GM12878 (cell line): ENCODE results near the gene DHPS. TPM values are rescaled to one million over a fixed set of nuclear protein-coding genes. Genes with fewer than 3 reads are reported as not detected.

Experiments
- ATAC-seq: fragments of 200-7000 bp; cut with Tn5 transposase; 3 replicates; pipeline ENCODE4 v1.9.1; 2020; ENCODE audit warnings: mild to moderate bottlenecking, moderate library complexity
- BruUV-seq: library from RNA; stranded (reverse); fragments of 400-500 nt; replicated peaks from 2 replicates; lab custom pipeline; 2021; lab: Mats Ljungman, UMichigan
- CTCF ChIA-PET: fragments of 300-600 bp; sonication (Branson Sonifier 250); formaldehyde crosslinking; extraction: SDS; loops from one replicate; lab custom pipeline; 2021; ENCODE audit warnings: inconsistent platforms; lab: Yijun Ruan, JAX
- POLR2A ChIA-PET: fragments of 350-600 bp; formaldehyde crosslinking; extraction: SDS; loops from one replicate; lab custom pipeline; 2021; ENCODE audit warnings: inconsistent platforms; lab: Charles Lee
- RAD21 ChIA-PET: fragments of 300-600 bp; sonication (Branson Sonifier 250); formaldehyde crosslinking; loops from one replicate; lab custom pipeline; 2023; ENCODE audit warnings: antibody characterized with exemption; ENCODE audit not compliant: unreplicated experiment; lab: Charles Lee
- SMC1A ChIA-PET: fragments of 300-600 bp; sonication (Branson Sonifier 250); formaldehyde crosslinking; loops from one replicate; lab custom pipeline; 2023; ENCODE audit not compliant: unreplicated experiment, uncharacterized antibody; lab: Charles Lee
- DNase-seq: peaks from one replicate; pipeline ENCODE4 v3.0.0-alpha.2; 2011; ENCODE audit warnings: low read depth, low spot score
- FAIRE-seq: peaks from 3 replicates; lab custom pipeline; 2011; peaks lifted over from hg19 to GRCh38; lab: Jason Lieb, UNC
- H2AFZ ChIP-seq: 2 replicates; pipeline ENCODE4 v1.6.0; 2011; ENCODE audit warnings: low read depth, low read length, control low read depth; ENCODE audit not compliant: control insufficient read depth
- H3K27ac ChIP-seq: 2 replicates; pipeline ENCODE4 v1.5.1; 2011; ENCODE audit warnings: control low read depth; ENCODE audit not compliant: control insufficient read depth, insufficient read depth
- H3K27me3 ChIP-seq, 2 experiments: replicated peaks in 1 of 2; 2 replicates each; pipeline versions ENCODE4 v1.6.0 to v1.6.1; 2011; ENCODE audit warnings: low read length in 1 of 2; ENCODE audit not compliant: control insufficient read depth in 2 of 2, insufficient read depth in 2 of 2
- H3K36me3 ChIP-seq, 2 experiments: 2 replicates each; pipeline ENCODE4 v1.5.1; 2011; ENCODE audit warnings: low read length in 1 of 2; ENCODE audit not compliant: control insufficient read depth in 2 of 2, insufficient read depth in 2 of 2
- H3K4me1 ChIP-seq: 2 replicates; pipeline ENCODE4 v1.6.1; 2011; ENCODE audit warnings: mild to moderate bottlenecking, low read length, moderate library complexity, mixed read lengths; ENCODE audit not compliant: control insufficient read depth, insufficient read depth
- H3K4me2 ChIP-seq: 2 replicates; pipeline ENCODE4 v1.6.0; 2011; ENCODE audit warnings: control low read depth; ENCODE audit not compliant: control insufficient read depth, insufficient read depth
- H3K4me3 ChIP-seq: fragments of 200-600 bp; sonication (generic); 2 replicates; pipeline ENCODE4 v1.5.1; 2016
- H3K79me2 ChIP-seq: 2 replicates; pipeline ENCODE4 v1.6.0; 2011; ENCODE audit warnings: low read length; ENCODE audit not compliant: control insufficient read depth, insufficient read depth
- H3K9ac ChIP-seq: 2 replicates; pipeline ENCODE4 v1.8.0; 2011; ENCODE audit warnings: low read length, control low read depth, mixed read lengths; ENCODE audit not compliant: control insufficient read depth, insufficient read depth
- H3K9me3 ChIP-seq: replicated peaks from 3 replicates; pipeline ENCODE4 v1.5.1; 2011; ENCODE audit warnings: mild to moderate bottlenecking, low read length; ENCODE audit not compliant: control insufficient read depth, insufficient read depth
- H4K20me1 ChIP-seq: 2 replicates; pipeline ENCODE4 v1.6.0; 2011; ENCODE audit not compliant: control insufficient read depth, insufficient read depth
- BCL11A ChIP-seq: IDR thresholded peaks from 2 replicates; pipeline ENCODE4 v1.6.1; 2011; ENCODE audit warnings: low read depth, low read length
- EED ChIP-seq: sonication (generic); IDR thresholded peaks from 2 replicates; pipeline ENCODE4 v1.6.1; 2016; ENCODE audit warnings: antibody characterized with exemption, low read depth
- EZH2 ChIP-seq: IDR thresholded peaks from 2 replicates; pipeline ENCODE4 v1.6.1; 2012; ENCODE audit warnings: low read depth, mild to moderate bottlenecking, control low read depth, inconsistent platforms, low read length, borderline replicate concordance; ENCODE audit not compliant: control insufficient read depth
- FOS ChIP-seq: IDR thresholded peaks from 3 replicates; pipeline ENCODE4 v1.6.1; 2011; ENCODE audit warnings: borderline replicate concordance; ENCODE audit not compliant: insufficient read length; ENCODE audit errors: extremely low read depth
- NFYB ChIP-seq: IDR thresholded peaks from 2 replicates; pipeline ENCODE4 v1.6.1; 2011; ENCODE audit warnings: low read depth, mild to moderate bottlenecking, low read length, improper control_type of control experiment, moderate library complexity; ENCODE audit not compliant: insufficient read depth
- POU2F2 ChIP-seq: IDR thresholded peaks from 3 replicates; pipeline ENCODE4 v1.6.1; 2011; ENCODE audit warnings: low read depth, mild to moderate bottlenecking, low read length, borderline replicate concordance
- SMAD5 ChIP-seq: IDR thresholded peaks from 2 replicates; pipeline ENCODE4 v1.6.1; 2016; ENCODE audit warnings: antibody characterized with exemption, low read depth
- TARDBP ChIP-seq: IDR thresholded peaks from 2 replicates; pipeline ENCODE4 v1.6.1; 2016; ENCODE audit warnings: borderline replicate concordance
- ZZZ3 ChIP-seq: IDR thresholded peaks from 2 replicates; pipeline ENCODE4 v1.6.1; 2011; ENCODE audit warnings: low read depth; ENCODE audit not compliant: control insufficient read depth, insufficient read length
- WGBS: methylation state at CpG from one replicate; pipeline ENCODE4 v1.1.6; 2016; ENCODE audit warnings: low lambda C conversion rate; ENCODE audit not compliant: insufficient replicate concordance, insufficient coverage; ENCODE audit errors: missing lambda C conversion rate; 5-methylcytosine and 5-hydroxymethylcytosine counted together
- in situ Hi-C: fragments of 300-500 bp; cut with MboI; formaldehyde crosslinking; loops from 9 replicates; pipeline ENCODE4 v1.14.3; 2018; ENCODE audit warnings: mixed read lengths
- intact Hi-C: fragments of 100-400 bp; cut with micrococcal nuclease; formaldehyde crosslinking; loops from one replicate; pipeline ENCODE4 v1.14.2; 2022; ENCODE audit not compliant: unreplicated experiment
- polyA plus RNA-seq, 11 experiments: library from polyadenylated mRNA; depleted of rRNA in 4 of 11; unstranded in 6 of 11; stranded (reverse) in 5 of 11; fragments of >200 nt; fragmentation: Nextera tagmentation in 4 of 11; fragmentation: Illumina TruSeq in 1 of 11; extraction: Ambion mirVana in 4 of 11; extraction: Trizol in 1 of 11; gene quantifications; 1 replicate in 1 of 11; 2 replicates in 10 of 11; pipeline versions ENCODE4 v1.2.1 to v1.2.3, GENCODE V29; 2011 to 2016; ENCODE audit warnings: inconsistent platforms in 2 of 11, missing spikeins in 2 of 11, low read depth in 1 of 11
- total RNA-seq, 4 experiments: library from RNA; depleted of rRNA in 3 of 4; stranded (reverse); fragments of >200 nt in 3 of 4; fragmentation: Illumina TruSeq in 1 of 4; extraction: Trizol in 1 of 4; gene quantifications; 2 replicates each; pipeline versions ENCODE4 v1.2.1 to v1.2.3, GENCODE V29; 2013 to 2021
- TF ChIP-seq, protein P1 (sequence below): fragments of 450-650 bp; IDR thresholded peaks from 2 replicates; pipeline ENCODE4 v1.6.1; 2017; ENCODE audit warnings: mild to moderate bottlenecking, moderate library complexity
- TF ChIP-seq, protein P2 (sequence below): fragments of 450-650 bp; formaldehyde crosslinking; IDR thresholded peaks from 2 replicates; pipeline ENCODE4 v1.5.0; 2022; ENCODE audit warnings: mild to moderate bottlenecking, missing genetic modification characterization

The DHPS gene
- total and polyA plus RNA-seq, 10 of the 15 experiments (the other 5 are each of a cell fraction or from before 2014, with no cell fraction given), result 36.4 to 104 (median 83.4) TPM

DNA sequence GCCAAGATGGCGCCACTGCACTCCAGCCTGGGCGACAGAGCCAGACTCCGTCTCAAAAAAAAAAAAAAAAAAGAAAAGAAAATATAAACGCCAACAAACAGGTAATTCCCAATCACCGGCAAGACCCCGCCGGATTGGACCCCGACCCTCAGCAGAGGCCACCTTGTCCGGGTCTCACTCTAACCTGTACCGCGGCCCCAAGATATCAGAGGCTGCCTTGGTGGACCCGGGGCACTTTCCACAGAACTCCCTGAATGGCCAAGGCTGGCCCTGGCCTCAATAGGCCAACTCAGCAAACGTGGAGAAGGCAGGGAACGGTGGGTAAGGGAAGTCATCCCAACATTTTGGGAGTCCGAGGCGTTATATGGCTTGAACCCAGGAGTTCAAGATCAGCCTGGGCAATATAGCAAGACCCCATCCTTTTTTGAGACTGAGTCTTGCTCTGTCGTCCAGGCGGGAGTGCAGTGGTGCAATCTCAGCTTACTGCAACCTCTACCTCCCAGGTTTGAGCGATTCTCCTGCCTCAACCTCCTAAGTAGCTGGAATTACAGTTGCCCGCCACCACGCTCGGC, 43.0 kb downstream of the DHPS start (continued):
- TF ChIP-seq, protein P1, sequence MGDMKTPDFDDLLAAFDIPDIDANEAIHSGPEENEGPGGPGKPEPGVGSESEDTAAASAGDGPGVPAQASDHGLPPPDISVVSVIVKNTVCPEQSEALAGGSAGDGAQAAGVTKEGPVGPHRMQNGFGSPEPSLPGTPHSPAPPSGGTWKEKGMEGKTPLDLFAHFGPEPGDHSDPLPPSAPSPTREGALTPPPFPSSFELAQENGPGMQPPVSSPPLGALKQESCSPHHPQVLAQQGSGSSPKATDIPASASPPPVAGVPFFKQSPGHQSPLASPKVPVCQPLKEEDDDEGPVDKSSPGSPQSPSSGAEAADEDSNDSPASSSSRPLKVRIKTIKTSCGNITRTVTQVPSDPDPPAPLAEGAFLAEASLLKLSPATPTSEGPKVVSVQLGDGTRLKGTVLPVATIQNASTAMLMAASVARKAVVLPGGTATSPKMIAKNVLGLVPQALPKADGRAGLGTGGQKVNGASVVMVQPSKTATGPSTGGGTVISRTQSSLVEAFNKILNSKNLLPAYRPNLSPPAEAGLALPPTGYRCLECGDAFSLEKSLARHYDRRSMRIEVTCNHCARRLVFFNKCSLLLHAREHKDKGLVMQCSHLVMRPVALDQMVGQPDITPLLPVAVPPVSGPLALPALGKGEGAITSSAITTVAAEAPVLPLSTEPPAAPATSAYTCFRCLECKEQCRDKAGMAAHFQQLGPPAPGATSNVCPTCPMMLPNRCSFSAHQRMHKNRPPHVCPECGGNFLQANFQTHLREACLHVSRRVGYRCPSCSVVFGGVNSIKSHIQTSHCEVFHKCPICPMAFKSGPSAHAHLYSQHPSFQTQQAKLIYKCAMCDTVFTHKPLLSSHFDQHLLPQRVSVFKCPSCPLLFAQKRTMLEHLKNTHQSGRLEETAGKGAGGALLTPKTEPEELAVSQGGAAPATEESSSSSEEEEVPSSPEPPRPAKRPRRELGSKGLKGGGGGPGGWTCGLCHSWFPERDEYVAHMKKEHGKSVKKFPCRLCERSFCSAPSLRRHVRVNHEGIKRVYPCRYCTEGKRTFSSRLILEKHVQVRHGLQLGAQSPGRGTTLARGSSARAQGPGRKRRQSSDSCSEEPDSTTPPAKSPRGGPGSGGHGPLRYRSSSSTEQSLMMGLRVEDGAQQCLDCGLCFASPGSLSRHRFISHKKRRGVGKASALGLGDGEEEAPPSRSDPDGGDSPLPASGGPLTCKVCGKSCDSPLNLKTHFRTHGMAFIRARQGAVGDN, result no peak
- TF ChIP-seq, protein P2, sequence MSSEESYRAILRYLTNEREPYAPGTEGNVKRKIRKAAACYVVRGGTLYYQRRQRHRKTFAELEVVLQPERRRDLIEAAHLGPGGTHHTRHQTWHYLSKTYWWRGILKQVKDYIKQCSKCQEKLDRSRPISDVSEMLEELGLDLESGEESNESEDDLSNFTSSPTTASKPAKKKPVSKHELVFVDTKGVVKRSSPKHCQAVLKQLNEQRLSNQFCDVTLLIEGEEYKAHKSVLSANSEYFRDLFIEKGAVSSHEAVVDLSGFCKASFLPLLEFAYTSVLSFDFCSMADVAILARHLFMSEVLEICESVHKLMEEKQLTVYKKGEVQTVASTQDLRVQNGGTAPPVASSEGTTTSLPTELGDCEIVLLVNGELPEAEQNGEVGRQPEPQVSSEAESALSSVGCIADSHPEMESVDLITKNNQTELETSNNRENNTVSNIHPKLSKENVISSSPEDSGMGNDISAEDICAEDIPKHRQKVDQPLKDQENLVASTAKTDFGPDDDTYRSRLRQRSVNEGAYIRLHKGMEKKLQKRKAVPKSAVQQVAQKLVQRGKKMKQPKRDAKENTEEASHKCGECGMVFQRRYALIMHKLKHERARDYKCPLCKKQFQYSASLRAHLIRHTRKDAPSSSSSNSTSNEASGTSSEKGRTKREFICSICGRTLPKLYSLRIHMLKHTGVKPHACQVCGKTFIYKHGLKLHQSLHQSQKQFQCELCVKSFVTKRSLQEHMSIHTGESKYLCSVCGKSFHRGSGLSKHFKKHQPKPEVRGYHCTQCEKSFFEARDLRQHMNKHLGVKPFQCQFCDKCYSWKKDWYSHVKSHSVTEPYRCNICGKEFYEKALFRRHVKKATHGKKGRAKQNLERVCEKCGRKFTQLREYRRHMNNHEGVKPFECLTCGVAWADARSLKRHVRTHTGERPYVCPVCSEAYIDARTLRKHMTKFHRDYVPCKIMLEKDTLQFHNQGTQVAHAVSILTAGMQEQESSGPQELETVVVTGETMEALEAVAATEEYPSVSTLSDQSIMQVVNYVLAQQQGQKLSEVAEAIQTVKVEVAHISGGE (CRISPR knock-in tag), result no peak

DNA sequence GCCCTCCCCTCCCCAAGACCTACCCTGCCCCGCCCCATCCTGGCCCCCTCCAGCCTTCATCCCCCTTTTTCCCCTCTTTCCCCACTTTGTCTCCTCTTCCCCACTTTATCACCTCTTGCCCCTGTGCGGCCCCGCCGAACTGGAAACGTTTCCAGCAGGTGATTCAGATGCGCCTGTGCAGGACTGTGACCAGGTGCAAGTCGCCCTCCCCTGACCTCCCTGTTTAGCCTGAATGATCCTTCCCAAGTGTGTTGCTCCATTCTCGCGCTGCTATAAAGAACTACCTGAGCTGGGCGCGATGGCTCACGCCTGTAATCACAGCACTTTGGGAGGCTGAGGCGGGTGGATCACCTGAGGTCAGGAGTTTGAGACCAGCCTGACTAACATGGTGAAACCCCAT, 45.0 kb downstream of the DHPS start:
- no peaks in the 10 kb centered on the region for H3K27me3 ChIP-seq
- H3K36me3 ChIP-seq, result no peaks in the 10 kb centered on the region; a peak in 1 of 4 replicates
- no peak overlapping the region for H3K4me2 ChIP-seq
- no peak overlapping the region for H3K9ac ChIP-seq
- TF ChIP-seq ZZZ3, result no peak
- TF ChIP-seq BCL11A, result no peak
- no peak for TF ChIP-seq SMAD5
- no peak for TF ChIP-seq EED
- TF ChIP-seq TARDBP, result no peak
- no peak for TF ChIP-seq FOS
- TF ChIP-seq NFYB, result no peak
- TF ChIP-seq EZH2, result no peak
- no peak for TF ChIP-seq POU2F2
- no peaks in the 10 kb centered on the region for H3K79me2 ChIP-seq
- CTCF ChIA-PET, result no interaction called here
- no peak overlapping the region for H3K27ac ChIP-seq
- SMC1A ChIA-PET, result no interaction called here
- no peaks in the 10 kb centered on the region for H4K20me1 ChIP-seq
- no peak for ATAC-seq
- no peak overlapping the region for H2AFZ ChIP-seq
- intact Hi-C loops (no loop called here), in situ Hi-C loops (no loop called here)
- WGBS, result 97% methylated on average over 12 of the region's 13 CpGs
- POLR2A ChIA-PET, result no interaction called here
- no peak for FAIRE-seq
- H3K4me1 ChIP-seq, result 0 out of 2 replicates have a peak, but pooled peaks cover 5% of the 10 kb centered on the region
- no peaks in the 10 kb centered on the region for H3K9me3 ChIP-seq
- RAD21 ChIA-PET, result no interaction called here
- no peak for DNase-seq
- BruUV-seq, result no TSS peak
- no peak overlapping the region for H3K4me3 ChIP-seq
